Coronary artery (tissue), 2 donors: Measurements from ENCODE around the gene HTR3C.

Experiments used
- DNase-seq: peaks from one replicate; pipeline ENCODE4 v3.0.0-alpha.2; 2017; ENCODE audit warnings: low spot score
- H3K27ac ChIP-seq, 2 donors: fragments of 200-600 bp; sonication (generic); one replicate each; pipeline ENCODE4 v1.5.1; 2016 to 2019
- H3K4me3 ChIP-seq: fragments of 200-600 bp; sonication (generic); 2 replicates; pipeline ENCODE4 v1.5.1; 2016; ENCODE audit warnings: mild to moderate bottlenecking, moderate library complexity
- CTCF ChIP-seq: fragments of 200-600 bp; sonication (generic); IDR thresholded peaks from one replicate; pipeline ENCODE4 v1.5.1; 2019; ENCODE audit warnings: antibody characterized with exemption

Gene HTR3C

DNA sequence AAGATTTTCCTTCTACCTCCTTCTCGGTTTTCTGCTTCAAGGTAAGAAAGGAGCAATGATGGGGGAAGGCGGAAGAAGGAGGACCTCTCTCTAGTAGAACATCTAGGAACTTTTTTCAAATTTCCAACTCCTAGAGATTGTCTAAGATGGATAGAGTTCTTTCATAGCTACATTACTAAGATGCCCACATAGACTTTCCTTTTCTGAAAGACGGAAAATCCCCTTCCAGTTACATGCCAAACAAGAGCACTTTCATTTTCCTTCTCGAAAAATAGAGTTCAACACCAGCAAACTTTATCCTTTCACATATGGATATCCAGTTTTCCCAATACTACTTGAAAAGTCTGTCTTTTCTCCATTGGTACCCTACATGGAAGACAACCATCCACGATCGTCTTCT is 44.7 kb downstream of the HTR3C start:
- TF ChIP-seq CTCF = no peak
- no peak overlapping the region for H3K4me3 ChIP-seq
- no peak for DNase-seq
- H3K27ac ChIP-seq = no peak overlapping the region

- no peak overlapping the region for H3K4me3 ChIP-seq
- TF ChIP-seq CTCF = no peak
- H3K27ac ChIP-seq = no peak overlapping the region
- DNase-seq = no peak
Observed at GRCh38 chr3:184099806-184100686, 47.2 kb downstream of the HTR3C start.
